B cell (primary cell): ENCODE results near the gene COL4A3. TPM values are rescaled to one million over a fixed set of nuclear protein-coding genes. Genes with fewer than 3 reads are reported as not detected.

Experiments used
- ATAC-seq: fragments of 200-7000 bp; cut with Tn5 transposase; one replicate; pipeline ENCODE4 v1.10.0; 2021; ENCODE audit warnings: low read depth, mild to moderate bottlenecking, moderate number of reproducible peaks, moderate library complexity
- CTCF ChIA-PET: fragments of 350-600 bp; sonication (Branson Sonifier 250); formaldehyde crosslinking; loops from one replicate; lab custom pipeline; 2021; ENCODE audit warnings: antibody characterized with exemption, inconsistent platforms; lab: Charles Lee
- POLR2A ChIA-PET: fragments of 350-600 bp; sonication (Branson Sonifier 250); formaldehyde crosslinking; loops from one replicate; lab custom pipeline; 2021; ENCODE audit warnings: antibody characterized with exemption; lab: Charles Lee
- DNase-seq: peaks from one replicate; pipeline ENCODE4 v3.0.0; 2013
- H2AFZ ChIP-seq: 2 replicates; pipeline ENCODE4 v1.6.1; 2012; ENCODE audit warnings: mild to moderate bottlenecking, low read depth, low read length; ENCODE audit not compliant: insufficient read depth, poor library complexity, severe bottlenecking
- H3K27ac ChIP-seq, 2 donors: 1 replicate in 1 of 2; 2 replicates in 1 of 2; pipeline ENCODE4 v1.5.1; 2012 to 2013; ENCODE audit warnings: low read length in 2 of 2, mild to moderate bottlenecking in 2 of 2, moderate library complexity in 1 of 2
- H3K27me3 ChIP-seq, 4 experiments: fragments of 200-600 bp in 1 of 4; sonication (generic) in 1 of 4; replicated peaks in 1 of 4; 1 replicate in 2 of 4; 2 replicates in 2 of 4; pipeline versions ENCODE4 v1.6.1 to v1.7.0; 2013 to 2016; ENCODE audit warnings: low read length in 3 of 4, mild to moderate bottlenecking in 2 of 4, mixed read lengths in 1 of 4, moderate library complexity in 1 of 4; ENCODE audit not compliant: insufficient read depth in 4 of 4, control insufficient read depth in 3 of 4; ENCODE audit errors: control extremely low read depth in 1 of 4
- H3K36me3 ChIP-seq, 2 experiments: replicated peaks in 1 of 2; 1 replicate in 1 of 2; 2 replicates in 1 of 2; pipeline versions ENCODE4 v1.6.1 to v1.7.1; 2013; ENCODE audit warnings: low read length in 1 of 2; ENCODE audit not compliant: insufficient read depth in 2 of 2, control insufficient read depth in 1 of 2; ENCODE audit errors: control extremely low read depth in 1 of 2, extremely low read depth in 1 of 2
- H3K4me1 ChIP-seq, 2 donors: fragments of 200-600 bp in 1 of 2; sonication (generic) in 1 of 2; 1 replicate in 1 of 2; 2 replicates in 1 of 2; pipeline versions ENCODE4 v1.5.1 to v1.6.1; 2013 to 2017; ENCODE audit warnings: low read length in 2 of 2; ENCODE audit not compliant: control insufficient read depth in 2 of 2, insufficient read depth in 2 of 2
- H3K4me2 ChIP-seq: replicated peaks from 2 replicates; pipeline ENCODE3; 2012; ENCODE audit warnings: mild to moderate bottlenecking, low read depth, low read length; ENCODE audit not compliant: poor library complexity, severe bottlenecking
- H3K4me3 ChIP-seq, 5 experiments: fragments of 200-600 bp in 1 of 5; sonication (generic) in 1 of 5; 1 replicate in 3 of 5; 2 replicates in 2 of 5; pipeline versions ENCODE4 v1.5.1 to v1.7.0; 2011 to 2016; ENCODE audit warnings: low read length in 4 of 5, mild to moderate bottlenecking in 4 of 5, low read depth in 2 of 5, control low read depth in 1 of 5, moderate library complexity in 1 of 5; ENCODE audit not compliant: insufficient read depth in 1 of 5; ENCODE audit errors: control extremely low read depth in 1 of 5, extremely low read depth in 1 of 5
- H3K79me2 ChIP-seq: fragments of 200-600 bp; sonication (generic); one replicate; pipeline ENCODE4 v1.6.0; 2016; ENCODE audit warnings: low read length; ENCODE audit not compliant: control insufficient read depth, insufficient read depth
- H3K9ac ChIP-seq: fragments of 200-600 bp; sonication (generic); 2 replicates; pipeline ENCODE4 v1.6.1; 2017; ENCODE audit warnings: mild to moderate bottlenecking, low read length, moderate library complexity
- H3K9me3 ChIP-seq, 3 donors: one replicate each; pipeline versions ENCODE4 v1.6.1 to v1.7.1; 2013; ENCODE audit warnings: low read length in 2 of 3; ENCODE audit not compliant: control insufficient read depth in 2 of 3, insufficient read depth in 1 of 3; ENCODE audit errors: control extremely low read depth in 1 of 3
- H4K20me1 ChIP-seq: 2 replicates; pipeline ENCODE4 v1.6.0; 2012; ENCODE audit warnings: mild to moderate bottlenecking, low read length; ENCODE audit not compliant: insufficient read depth, control insufficient read depth, poor library complexity, severe bottlenecking
- H3K27ac Mint-ChIP-seq: one replicate; pipeline ENCODE4 v1.8.0; 2021; ENCODE audit warnings: mixed read lengths
- H3K27me3 Mint-ChIP-seq: one replicate; pipeline ENCODE4 v1.8.0; 2021; ENCODE audit warnings: mixed read lengths
- H3K4me1 Mint-ChIP-seq: one replicate; pipeline ENCODE4 v1.8.0; 2021; ENCODE audit warnings: mixed read lengths
- H3K4me3 Mint-ChIP-seq: one replicate; pipeline ENCODE4 v1.8.0; 2021; ENCODE audit warnings: mixed read lengths
- H3K9me3 Mint-ChIP-seq: one replicate; pipeline ENCODE4 v1.8.0; 2022; ENCODE audit warnings: mixed read lengths; ENCODE audit not compliant: insufficient read depth
- CTCF ChIP-seq: fragments of 200-600 bp; IDR thresholded peaks from one replicate; pipeline ENCODE4 v1.8.0; 2022; ENCODE audit warnings: antibody characterized with exemption, mild to moderate bottlenecking
- EZH2 ChIP-seq: IDR thresholded peaks from 2 replicates; pipeline ENCODE4 v1.6.1; 2012; ENCODE audit warnings: borderline replicate concordance, low read depth, mild to moderate bottlenecking, moderate library complexity, low read length; ENCODE audit not compliant: insufficient read depth, poor library complexity, severe bottlenecking
- WGBS: methylation state at CpG from one replicate; pipeline ENCODE4 v1.1.5; 2013; ENCODE audit warnings: missing lambda C conversion rate; ENCODE audit not compliant: insufficient coverage; 5-methylcytosine and 5-hydroxymethylcytosine counted together
- intact Hi-C: fragments of 100-400 bp; cut with micrococcal nuclease; formaldehyde crosslinking; loops from one replicate; pipeline ENCODE4 v1.10.0; 2022
- polyA plus RNA-seq: library from polyadenylated mRNA; depleted of rRNA; stranded (reverse); fragments of >200 nt; gene quantifications from 2 replicates; pipeline ENCODE4 v1.2.3, GENCODE V29; 2012
- total RNA-seq, 2 donors: library from RNA; stranded (reverse); fragments of 120-200 nt in 1 of 2; gene quantifications; 1 replicate in 1 of 2; 2 replicates in 1 of 2; pipeline versions ENCODE4 v1.2.3 to v1.2.4, GENCODE V29; 2013 to 2022

Gene COL4A3
- total and polyA plus RNA-seq, 2 donors (not counting 1 experiment from before 2014, with no cell fraction given), result 33.4 to 45.9 TPM

GRCh38 chr2:227296671-227297405, 132.4 kb downstream of the COL4A3 start:
- Mint-ChIP-seq H3K27me3 (no peaks in the 10 kb centered on the region), H3K4me1 (no peaks in the 10 kb centered on the region), H3K9me3 (no peaks in the 10 kb centered on the region), H3K4me3 (no peak overlapping the region), H3K27ac (no peak overlapping the region)
- no CpG with 5 or more reads among the region's 3 CpGs for WGBS
- no peak overlapping the region for H3K4me2 ChIP-seq
- no peak overlapping the region for H2AFZ ChIP-seq
- H3K4me3 ChIP-seq, result no peak overlapping the region
- ChIA-PET CTCF (no interaction called here), POLR2A (no interaction called here)
- H3K9me3 ChIP-seq, result no peaks in the 10 kb centered on the region
- peaks cover 0 to 8% of the 10 kb centered on the region in 2 experiments for H3K36me3 ChIP-seq
- H3K27ac ChIP-seq, result no peak overlapping the region
- TF ChIP-seq CTCF, result no peak
- TF ChIP-seq EZH2, result no peak
- H4K20me1 ChIP-seq, result no peaks in the 10 kb centered on the region
- no peaks in the 10 kb centered on the region for H3K79me2 ChIP-seq
- intact Hi-C loops, result no loop called here
- no peak for ATAC-seq
- DNase-seq, result no peak
- no peak overlapping the region for H3K9ac ChIP-seq
- no peaks in the 10 kb centered on the region for H3K4me1 ChIP-seq
- H3K27me3 ChIP-seq, result no peaks in the 10 kb centered on the region

DNA sequence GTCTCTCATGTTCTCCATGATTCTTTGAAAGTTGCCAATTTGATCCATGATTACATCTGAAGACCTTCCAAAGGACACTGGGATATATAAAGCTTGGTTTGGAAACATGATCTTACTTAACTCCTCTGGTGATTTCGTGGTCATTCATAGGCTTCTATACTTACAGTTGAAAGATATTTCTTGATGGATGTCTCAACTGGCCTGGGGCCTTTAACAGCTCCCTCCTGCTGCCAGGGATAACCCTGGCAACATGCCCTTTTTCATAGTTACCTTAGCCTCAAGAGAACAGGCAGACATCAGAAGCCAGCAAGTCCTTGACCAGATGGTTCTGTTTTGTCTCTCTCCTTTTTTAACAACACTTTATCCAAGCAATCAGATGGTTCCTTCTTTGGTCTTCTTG, 137.1 kb downstream of the COL4A3 start:
- Mint-ChIP-seq H3K4me3 (no peak overlapping the region), H3K9me3 (no peaks in the 10 kb centered on the region), H3K27me3 (no peaks in the 10 kb centered on the region), H3K27ac (no peak overlapping the region), H3K4me1 (no peaks in the 10 kb centered on the region)
- POLR2A ChIA-PET, result no interaction called here
- Histone ChIP-seq H3K4me1 (no peaks in the 10 kb centered on the region), H3K79me2 (no peaks in the 10 kb centered on the region), H4K20me1 (no peaks in the 10 kb centered on the region), H3K4me3 (no peak overlapping the region), H3K36me3 (peaks cover 0 to 7% of the 10 kb centered on the region in 2 experiments), H3K9ac (no peak overlapping the region), H3K4me2 (no peak overlapping the region), H2AFZ (no peak overlapping the region), H3K27me3 (no peaks in the 10 kb centered on the region), H3K27ac (no peak overlapping the region), H3K9me3 (no peaks in the 10 kb centered on the region)
- no peak for DNase-seq
- TF ChIP-seq CTCF (no peak), EZH2 (no peak)
- intact Hi-C loops, result no loop called here
- CTCF ChIA-PET, result no interaction called here
- WGBS, result no CpG with 5 or more reads among the region's 1 CpG
- ATAC-seq, result no peak
